ENCODE measurements around the gene PLPP2.
"Not testable (repeated sequence)": the region's sequence is repeated elsewhere in the genome, so short reads cannot be mapped to it uniquely, and the experiment has no call there.

The PLPP2 gene

GRCh38 chr19:292951-293350, 1.7 kb upstream of the PLPP2 start:
- no peak for DNase-seq (ENCODE audit: low spot score)

GRCh38 chr19:292281-292884, 1.2 kb upstream of the PLPP2 start:
- peak; percentile 38 for DNase-seq (ENCODE audit: low spot score)

GRCh38 chr19:291561-292280, 518 bp upstream of the PLPP2 start:
- DNase-seq (ENCODE audit: low spot score) = no peak

- DNase-seq (ENCODE audit: low spot score) = no peak
These were observed 714 bp downstream of the PLPP2 start for GRCh38 chr19:290372-291005.

GRCh38 chr19:289651-290371, 1.4 kb downstream of the PLPP2 start:
- no peak for DNase-seq (ENCODE audit: low spot score)

GRCh38 chr19:288911-289310, 2.3 kb downstream of the PLPP2 start:
- DNase-seq (ENCODE audit: low spot score) = no peak

- no peak for DNase-seq (ENCODE audit: low spot score)
These were observed 3.8 kb downstream of the PLPP2 start for GRCh38 chr19:287381-287871.

GRCh38 chr19:283395-283794, 7.8 kb downstream of the PLPP2 start:
- no peak for DNase-seq (ENCODE audit: low spot score)

GRCh38 chr19:282501-282900, 8.7 kb downstream of the PLPP2 start:
- DNase-seq (ENCODE audit: low spot score) = no peak

GRCh38 chr19:281992-282391, 9.2 kb downstream of the PLPP2 start:
- DNase-seq (ENCODE audit: low spot score) = no peak

- DNase-seq (ENCODE audit: low spot score) = no peak
These were observed 9.9 kb downstream of the PLPP2 start for GRCh38 chr19:281156-281853.

GRCh38 chr19:280541-281009, 10.6 kb downstream of the PLPP2 start:
- DNase-seq (ENCODE audit: low spot score) = peak; percentile 78

- no peak for DNase-seq (ENCODE audit: low spot score)
These were observed 11.5 kb downstream of the PLPP2 start for GRCh38 chr19:279656-280055.

GRCh38 chr19:279231-279630, 12.0 kb downstream of the PLPP2 start:
- no peak for DNase-seq (ENCODE audit: low spot score)

GRCh38 chr19:277581-278165, 13.5 kb downstream of the PLPP2 start:
- peak; percentile 76 for DNase-seq (ENCODE audit: low spot score)

GRCh38 chr19:277131-277530, 14.1 kb downstream of the PLPP2 start:
- DNase-seq (ENCODE audit: low spot score) = no peak

GRCh38 chr19:275958-276646, 15.1 kb downstream of the PLPP2 start:
- DNase-seq (ENCODE audit: low spot score) = no peak

- DNase-seq (ENCODE audit: low spot score) = no peak
These were observed 16.2 kb downstream of the PLPP2 start for GRCh38 chr19:275000-275399.

- DNase-seq (ENCODE audit: low spot score) = no peak
These were observed 17.8 kb downstream of the PLPP2 start for GRCh38 chr19:273393-273792.

GRCh38 chr19:271856-272255, 19.3 kb downstream of the PLPP2 start:
- no peak for DNase-seq (ENCODE audit: low spot score)

- not testable (repeated sequence) for DNase-seq (ENCODE audit: low spot score)
These were observed 20.4 kb downstream of the PLPP2 start for GRCh38 chr19:270766-271318.

Data from ecto neural progenitor cell (in vitro differentiated cells).